Measurements from ENCODE around the gene TMEM107. TPM values are rescaled to one million over a fixed set of nuclear protein-coding genes. Genes with fewer than 3 reads are reported as not detected.

The TMEM107 gene
- total RNA-seq, 2 donors from 2014 or later = 26.2 to 27.7 TPM

GRCh38 chr17:8206536-8206935, 30.4 kb upstream of the TMEM107 start:
- no peaks in the 10 kb centered on the region for H3K9me3 Mint-ChIP-seq
- no peaks in the 10 kb centered on the region for H3K27me3 ChIP-seq (ENCODE audit: control insufficient read depth, insufficient read depth, low read length, poor library complexity, severe bottlenecking)
- H3K4me3 Mint-ChIP-seq = no peak overlapping the region
- H3K4me1 ChIP-seq (ENCODE audit: control insufficient read depth, insufficient read depth, low read length) = no peaks in the 10 kb centered on the region
- H3K27ac ChIP-seq (ENCODE audit: low read depth, low read length) = no peak overlapping the region
- peak; percentile 24 for TF ChIP-seq CTCF (conservative IDR thresholded peaks at IDR 0.05)
- no peak overlapping the region for H3K27ac Mint-ChIP-seq
- no peak overlapping the region for H3K4me3 ChIP-seq (ENCODE audit: low read length)
- WGBS, 2 experiments (ENCODE audit: insufficient coverage in 1 of 2, insufficient read length in 1 of 2) = 93 to 94% methylated on average over 12 of the region's 12 CpGs
- peaks cover 41% of the 10 kb centered on the region for H3K36me3 ChIP-seq (ENCODE audit: control insufficient read depth, insufficient read depth, low read length)
- peaks cover 5% of the 10 kb centered on the region for H3K4me1 Mint-ChIP-seq
- no peaks in the 10 kb centered on the region for H3K27me3 Mint-ChIP-seq (ENCODE audit: insufficient read depth)
- H3K9ac ChIP-seq (ENCODE audit: extremely low read depth, low read length, poor library complexity, severe bottlenecking) = no peak overlapping the region
- DNase-seq = no peak
- H3K36me3 Mint-ChIP-seq (ENCODE audit: low read depth) = peaks cover 35% of the 10 kb centered on the region
- no peaks in the 10 kb centered on the region for H3K9me3 ChIP-seq (ENCODE audit: control insufficient read depth, low read length)

- H3K36me3 Mint-ChIP-seq (ENCODE audit: low read depth) = peaks cover 37% of the 10 kb centered on the region
- Histone ChIP-seq H3K4me3 (ENCODE audit: low read length) (no peak overlapping the region), H3K9me3 (ENCODE audit: control insufficient read depth, low read length) (no peaks in the 10 kb centered on the region), H3K4me1 (ENCODE audit: control insufficient read depth, insufficient read depth, low read length) (no peaks in the 10 kb centered on the region), H3K9ac (ENCODE audit: extremely low read depth, low read length, poor library complexity, severe bottlenecking) (no peak overlapping the region), H3K36me3 (ENCODE audit: control insufficient read depth, insufficient read depth, low read length) (peaks cover 41% of the 10 kb centered on the region), H3K27me3 (ENCODE audit: control insufficient read depth, insufficient read depth, low read length, poor library complexity, severe bottlenecking) (no peaks in the 10 kb centered on the region), H3K27ac (ENCODE audit: low read depth, low read length) (no peak overlapping the region)
- H3K27ac Mint-ChIP-seq = no peak overlapping the region
- no peak for DNase-seq
- no peak overlapping the region for H3K4me3 Mint-ChIP-seq
- peaks cover 5% of the 10 kb centered on the region for H3K4me1 Mint-ChIP-seq
- no peaks in the 10 kb centered on the region for H3K27me3 Mint-ChIP-seq (ENCODE audit: insufficient read depth)
- 89 to 98% methylated on average over 11 to 19 of the region's 19 CpGs for whole genome bisulfite sequencing, 2 experiments (ENCODE audit: insufficient coverage in 1 of 2, insufficient read length in 1 of 2)
- H3K9me3 Mint-ChIP-seq = no peaks in the 10 kb centered on the region
- no peak for TF ChIP-seq CTCF (conservative IDR thresholded peaks at IDR 0.05)
Measured at GRCh38 chr17:8204761-8205555, 28.8 kb upstream of the TMEM107 start.

GRCh38 chr17:8192070-8192815, 16.1 kb upstream of the TMEM107 start:
- H3K27ac ChIP-seq (ENCODE audit: low read depth, low read length) = peak overlapping the region; percentile 64
- H3K4me3 ChIP-seq (ENCODE audit: low read length) = peak overlapping the region; percentile 72
- no peaks in the 10 kb centered on the region for H3K9me3 ChIP-seq (ENCODE audit: control insufficient read depth, low read length)
- Mint-ChIP-seq H3K27me3 (ENCODE audit: insufficient read depth) (peaks cover 11% of the 10 kb centered on the region), H3K9me3 (no peaks in the 10 kb centered on the region), H3K4me1 (peaks cover 8% of the 10 kb centered on the region), H3K36me3 (ENCODE audit: low read depth) (no peaks in the 10 kb centered on the region), H3K27ac (no peak overlapping the region), H3K4me3 (no peak overlapping the region)
- no peak for TF ChIP-seq CTCF (conservative IDR thresholded peaks at IDR 0.05)
- peaks cover 14% of the 10 kb centered on the region for H3K4me1 ChIP-seq (ENCODE audit: control insufficient read depth, insufficient read depth, low read length)
- DNase-seq = peak; percentile 98
- H3K36me3 ChIP-seq (ENCODE audit: control insufficient read depth, insufficient read depth, low read length) = no peaks in the 10 kb centered on the region
- no peaks in the 10 kb centered on the region for H3K27me3 ChIP-seq (ENCODE audit: control insufficient read depth, insufficient read depth, low read length, poor library complexity, severe bottlenecking)
- WGBS, 2 experiments (ENCODE audit: insufficient coverage in 1 of 2, insufficient read length in 1 of 2) = 18 to 27% methylated on average over 7 to 12 of the region's 12 CpGs
- H3K9ac ChIP-seq (ENCODE audit: extremely low read depth, low read length, poor library complexity, severe bottlenecking) = peak overlapping the region; percentile 23

All from endodermal cell (in vitro differentiated cells).